Measurements from ENCODE around the gene C5.

Gene C5

DNA sequence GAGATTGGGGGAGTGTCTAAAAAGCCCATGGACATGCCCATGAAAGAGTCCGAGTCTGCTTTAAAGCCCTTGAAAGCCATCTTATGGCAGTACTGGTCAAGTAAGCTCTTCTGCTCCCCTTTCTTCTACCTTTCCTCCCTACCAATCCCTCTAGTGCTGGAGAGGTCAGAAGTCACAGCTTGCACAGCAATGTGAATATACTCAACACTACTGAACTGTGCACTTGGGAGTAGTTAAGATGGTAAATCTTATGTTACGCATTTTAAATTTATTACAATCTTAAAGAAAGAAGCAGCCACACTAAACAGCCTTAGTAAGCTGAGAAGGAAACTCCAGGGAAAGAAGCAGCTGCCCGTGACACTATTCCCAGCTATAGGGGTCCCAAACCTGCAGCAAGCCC, 111.2 kb downstream of the C5 start:
- no peak for DNase-seq

DNA sequence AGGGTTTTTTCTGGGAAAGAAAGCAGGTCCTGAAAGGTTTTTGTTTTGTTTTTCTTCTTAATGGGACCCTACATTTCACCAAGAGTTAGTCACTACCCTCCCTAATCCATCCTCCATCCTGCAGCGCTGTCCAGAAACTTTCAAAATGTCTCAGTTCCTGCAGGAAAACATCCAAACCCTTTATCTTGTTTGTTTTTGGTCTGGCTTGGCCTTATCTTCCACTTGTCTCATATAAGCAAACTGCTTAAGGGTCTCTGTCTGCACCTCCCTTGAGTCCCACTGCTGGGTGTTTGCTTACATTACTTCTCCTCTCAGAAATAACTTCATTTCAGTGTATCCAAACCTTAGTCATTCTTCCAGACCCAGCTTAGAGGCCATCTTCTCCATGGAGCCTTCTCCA, 112.5 kb downstream of the C5 start:
- no peak for DNase-seq

DNA sequence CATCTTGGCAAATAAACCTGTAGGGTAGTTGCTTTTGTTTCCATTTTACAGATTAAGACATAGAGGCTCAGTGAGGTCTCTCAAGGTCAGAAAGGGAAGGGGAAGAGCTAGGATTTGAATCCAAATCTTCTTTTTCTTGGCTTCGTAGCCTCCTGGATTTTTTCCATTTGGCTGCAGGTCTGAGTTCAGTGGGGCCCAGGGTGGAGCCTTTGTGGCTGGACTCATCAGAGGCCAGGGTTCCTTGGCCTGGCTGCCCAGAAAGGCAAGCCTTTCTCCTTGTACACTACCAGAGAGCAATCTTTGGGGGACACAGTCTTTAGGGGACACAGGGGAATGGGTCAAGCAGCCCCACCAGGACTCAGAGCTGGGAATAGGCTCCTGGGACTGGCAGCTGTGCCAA, 112.9 kb downstream of the C5 start:
- no peak for DNase-seq

DNA sequence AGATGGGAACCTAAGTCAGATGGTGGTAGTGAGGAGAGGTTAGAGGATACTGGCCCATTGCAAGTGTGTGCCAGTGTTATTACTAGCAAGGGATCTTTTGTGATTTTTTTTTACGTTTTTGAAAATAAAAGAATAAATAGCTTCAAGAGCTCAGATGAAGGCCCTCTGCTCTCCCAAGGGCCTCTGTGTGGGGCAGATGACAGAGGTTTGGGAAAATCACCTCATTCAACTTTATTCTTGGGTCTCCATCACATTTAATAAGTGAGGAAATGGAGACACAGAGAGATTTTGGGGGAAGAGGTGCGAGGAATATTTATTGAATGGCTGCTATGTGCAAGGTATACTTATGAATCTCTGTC, 113.3 kb downstream of the C5 start:
- DNase-seq, result no peak

DNA sequence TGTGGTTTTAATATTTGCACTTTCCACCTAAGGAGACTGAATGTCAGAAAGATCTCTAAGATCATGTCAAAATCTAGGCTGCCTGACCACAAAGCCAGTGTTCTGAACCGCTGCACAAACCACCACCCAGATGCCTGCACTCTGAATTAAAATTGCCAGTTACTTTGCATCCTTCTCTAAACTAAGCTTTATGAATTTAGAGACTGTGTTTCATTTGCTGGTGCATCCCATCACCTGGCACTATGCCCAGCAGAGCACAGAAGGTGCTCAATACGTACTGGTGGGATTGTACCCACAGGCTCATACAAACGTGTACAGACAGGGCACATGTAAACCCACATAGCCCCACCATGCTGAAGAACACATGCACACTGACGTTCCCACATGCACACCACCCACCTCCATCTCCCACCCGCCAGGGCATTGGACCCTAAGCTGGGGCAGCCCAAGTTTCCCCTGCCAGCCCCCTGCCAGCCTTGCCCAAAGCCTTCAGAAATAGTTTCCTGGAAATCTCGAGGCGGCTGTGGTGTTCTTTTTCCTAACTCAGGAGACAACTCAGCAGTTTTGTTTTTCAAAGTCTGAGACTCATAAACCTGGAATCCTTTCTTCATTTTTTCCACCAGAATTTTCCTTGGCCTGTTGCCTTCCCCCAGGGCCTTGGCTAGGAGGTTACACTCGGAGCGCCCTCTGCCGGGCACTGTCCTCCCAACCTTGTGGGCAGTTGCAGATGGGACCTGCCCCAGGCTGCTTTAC, 113.9 kb downstream of the C5 start:
- DNase-seq, result peak; percentile 88

DNA sequence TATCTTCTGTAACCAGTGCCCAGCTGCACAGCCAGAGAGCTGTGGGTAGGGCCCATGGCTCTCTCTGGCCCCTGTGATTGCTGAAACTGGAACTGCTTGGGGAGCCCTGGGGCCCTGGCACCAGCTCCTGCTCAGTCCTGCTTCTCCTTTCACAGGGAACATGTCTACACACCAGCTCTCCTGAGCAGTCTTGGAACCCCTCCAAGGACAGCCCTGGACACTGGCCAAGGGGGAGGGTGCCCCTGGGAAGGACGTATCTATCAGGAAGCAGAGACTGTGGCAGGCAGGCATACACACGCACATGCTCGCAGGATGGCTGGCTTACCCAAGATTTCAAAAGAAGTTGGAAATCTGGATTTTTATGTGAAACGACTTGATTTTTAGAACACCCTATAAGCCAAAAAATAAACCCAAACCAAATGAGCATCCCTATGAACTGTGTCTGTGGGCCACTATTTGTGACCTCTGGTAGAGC, 114.7 kb downstream of the C5 start:
- DNase-seq, result no peak

DNA sequence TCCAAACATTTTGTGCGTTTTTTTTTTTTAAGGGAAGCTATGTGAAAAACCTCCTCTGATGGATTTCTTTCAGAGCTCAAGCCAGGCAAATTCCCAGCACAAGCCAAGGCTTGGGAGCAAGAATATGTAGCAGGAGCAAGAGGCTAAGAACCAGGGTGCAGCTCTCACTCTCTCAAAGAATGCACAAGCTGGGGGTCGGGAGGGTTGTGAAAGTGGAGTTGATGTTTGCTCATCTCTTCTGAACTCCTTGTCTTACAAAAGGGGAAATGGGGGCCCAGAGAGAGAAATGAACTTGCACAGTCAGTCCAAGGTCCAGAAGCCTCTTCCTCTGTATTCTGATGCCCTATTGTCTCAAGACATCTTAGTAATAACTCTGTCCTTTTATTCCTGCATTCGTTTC, 115.8 kb downstream of the C5 start:
- DNase-seq, result no peak

DNA sequence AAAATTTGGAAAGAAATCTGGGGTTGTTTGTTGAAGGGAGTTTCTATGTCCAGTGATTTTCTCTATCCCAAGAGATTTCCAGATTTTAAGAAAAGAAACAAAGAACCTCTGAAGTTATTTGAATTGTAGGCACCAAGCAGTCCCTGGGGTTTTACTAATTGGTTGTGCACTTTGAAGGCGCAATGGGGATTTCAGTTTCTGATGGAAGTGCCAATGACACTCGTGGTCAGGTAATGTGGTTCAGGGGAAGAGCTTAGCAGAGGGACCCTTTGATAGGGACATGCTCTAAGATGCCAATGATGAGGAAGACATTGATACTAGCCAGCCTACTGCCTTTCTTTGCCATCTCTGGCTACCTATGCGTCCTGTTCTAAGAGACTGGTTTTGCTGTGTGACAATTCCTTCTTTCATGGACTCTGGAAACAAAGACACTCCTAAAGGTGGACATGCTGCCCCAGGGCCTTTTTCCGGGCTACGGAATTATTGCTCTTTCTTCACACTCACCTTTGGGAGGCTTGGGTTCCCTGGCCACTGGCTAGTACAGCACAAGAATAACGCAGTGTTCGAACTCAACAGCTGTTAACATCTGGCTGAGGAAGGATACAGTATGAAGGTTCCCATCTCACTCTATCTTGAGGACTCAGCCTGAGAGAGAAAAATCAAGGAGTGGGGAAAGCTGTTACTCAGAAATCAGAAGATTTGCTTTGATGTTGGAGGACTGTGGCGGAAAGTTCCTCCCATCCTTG, 116.6 kb downstream of the C5 start:
- DNase-seq, result no peak

DNA sequence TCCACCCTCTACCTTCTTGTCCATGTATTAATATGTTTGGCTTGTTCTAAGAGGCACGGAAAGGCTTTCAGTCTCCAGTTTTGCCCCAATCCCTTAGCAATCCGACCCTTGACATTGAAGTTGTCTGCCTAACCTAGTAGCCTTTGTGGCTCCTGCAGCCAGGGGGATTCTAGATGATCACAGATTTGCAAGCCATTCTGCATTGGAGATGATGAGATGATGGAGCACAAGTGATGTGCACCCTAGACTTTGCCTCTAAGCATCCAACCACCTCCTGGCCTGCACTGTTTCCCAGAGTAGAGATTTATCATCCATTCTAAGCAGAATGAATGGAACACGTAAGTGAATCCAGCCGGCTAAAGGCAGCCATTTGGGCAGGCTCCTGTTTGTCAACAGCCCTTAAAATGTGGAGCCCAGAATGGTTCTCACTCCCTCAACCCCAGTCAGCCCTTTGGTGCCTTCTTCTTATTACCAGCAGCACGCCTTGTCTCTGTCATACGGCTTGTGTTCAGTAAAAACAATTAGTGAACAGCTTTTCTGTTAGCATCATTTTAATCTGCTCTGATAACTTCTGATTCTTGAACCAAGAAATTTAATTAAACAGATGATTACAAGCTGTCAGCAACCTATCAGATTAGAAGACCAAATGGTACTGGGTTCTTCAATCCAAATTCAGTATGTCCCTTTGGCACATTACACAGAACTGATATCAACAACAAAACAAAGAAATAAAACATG, 117.8 kb downstream of the C5 start:
- DNase-seq, result no peak

DNA sequence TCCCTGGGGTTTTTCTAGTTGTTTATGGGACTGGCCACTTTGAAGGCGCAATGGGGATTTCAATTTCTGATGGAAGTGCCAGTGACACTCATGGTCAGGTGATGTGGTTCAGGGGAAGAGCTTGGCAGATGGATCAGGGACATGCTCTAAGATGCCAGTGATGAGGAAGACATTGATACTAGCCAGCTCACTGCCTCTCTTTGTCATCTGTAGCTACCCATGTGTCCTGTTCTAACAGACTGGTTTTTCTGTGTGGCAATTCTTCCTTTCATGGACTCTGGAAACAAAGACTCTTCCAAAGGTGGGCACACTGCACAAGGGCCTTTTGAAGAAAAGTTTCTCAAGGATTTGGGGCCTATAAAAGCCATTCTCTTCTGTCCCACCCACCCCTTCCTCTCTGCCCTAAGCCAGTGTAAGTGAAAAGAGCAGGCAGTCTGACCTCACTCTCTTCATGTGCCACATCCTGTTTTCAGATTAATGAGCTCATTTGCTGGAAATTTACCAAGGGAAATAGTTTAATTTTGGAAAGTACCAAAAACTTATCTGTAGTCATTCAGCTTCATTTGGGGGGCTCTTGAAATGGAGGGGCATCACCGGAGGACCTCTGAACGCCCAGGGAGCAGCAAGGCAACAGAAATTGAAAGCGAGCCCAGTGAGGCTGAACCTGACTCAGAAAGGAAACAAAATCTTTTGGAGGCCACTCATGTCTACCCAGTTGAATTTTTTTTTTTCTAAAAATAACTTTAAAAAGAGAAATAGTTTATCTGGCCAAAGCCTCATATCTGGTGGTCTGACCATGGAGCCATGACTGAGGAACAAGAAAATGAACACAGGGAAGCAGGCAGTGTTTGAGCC, 118.6 kb downstream of the C5 start:
- DNase-seq, result peak; percentile 67

DNA sequence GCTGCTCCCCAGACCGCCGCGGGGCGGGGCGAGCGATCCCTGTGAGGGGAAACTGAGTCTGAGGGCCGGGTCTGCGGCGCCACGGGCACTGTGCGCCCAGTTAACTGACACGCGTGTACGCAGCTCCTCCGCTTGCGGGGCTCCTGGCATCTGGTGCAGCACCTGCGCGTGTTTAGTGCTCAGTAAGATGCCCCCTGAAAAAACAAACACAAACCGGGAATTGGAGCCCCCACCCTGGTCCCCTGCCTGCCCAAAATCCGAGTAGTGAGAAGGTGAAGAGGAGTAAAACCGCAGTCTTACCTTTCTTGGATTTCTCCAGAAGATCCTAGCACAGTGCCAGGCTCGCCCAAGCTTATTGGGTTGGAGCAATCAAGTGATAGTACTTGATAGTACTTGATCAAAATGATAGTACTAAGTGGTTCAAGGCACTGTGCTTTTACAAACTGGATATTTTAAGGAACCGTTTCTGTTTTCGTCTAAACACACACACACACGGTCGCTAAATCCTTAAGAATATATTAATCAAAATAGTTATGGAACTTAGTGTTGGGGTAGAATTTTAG, 120.8 kb downstream of the C5 start:
- no peak for DNase-seq

DNA sequence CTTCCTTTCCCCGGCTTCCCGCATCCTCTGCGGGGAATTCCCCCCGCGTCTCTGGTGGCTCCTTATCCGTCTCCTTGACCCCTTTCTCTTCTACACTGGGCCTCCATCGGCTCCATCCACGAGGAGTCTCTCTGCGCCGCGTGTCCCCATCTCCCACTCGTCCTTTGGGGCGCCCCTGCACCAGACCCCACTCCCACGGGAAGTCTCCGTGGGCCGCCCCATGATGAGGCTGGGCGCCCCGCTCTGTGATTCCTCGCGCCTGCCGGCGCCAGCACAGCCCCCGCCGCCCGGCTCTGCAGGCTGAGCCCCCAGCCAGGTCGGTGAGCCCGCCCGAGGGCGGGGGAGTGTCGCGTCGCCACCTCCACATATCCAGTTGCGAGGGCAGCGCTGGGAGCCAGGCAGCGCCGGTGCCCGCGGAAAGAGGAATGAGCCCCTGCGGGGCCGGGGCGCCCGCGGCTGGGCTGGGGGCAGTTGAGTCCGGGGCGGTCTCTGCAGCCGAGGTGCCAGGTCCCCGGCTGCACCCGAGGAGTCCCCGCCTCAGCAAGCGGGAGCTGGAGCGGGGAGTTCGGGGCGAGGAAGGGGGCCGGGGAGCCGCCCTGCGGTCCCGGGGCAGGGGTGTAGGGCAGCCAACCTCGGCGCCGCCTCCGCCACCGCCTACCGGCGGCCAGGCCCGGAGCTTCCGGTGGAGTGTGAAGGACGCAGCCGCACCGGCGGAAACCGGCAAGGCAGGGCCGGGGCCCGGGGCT, 121.4 kb downstream of the C5 start:
- DNase-seq, result peak; percentile 63

DNA sequence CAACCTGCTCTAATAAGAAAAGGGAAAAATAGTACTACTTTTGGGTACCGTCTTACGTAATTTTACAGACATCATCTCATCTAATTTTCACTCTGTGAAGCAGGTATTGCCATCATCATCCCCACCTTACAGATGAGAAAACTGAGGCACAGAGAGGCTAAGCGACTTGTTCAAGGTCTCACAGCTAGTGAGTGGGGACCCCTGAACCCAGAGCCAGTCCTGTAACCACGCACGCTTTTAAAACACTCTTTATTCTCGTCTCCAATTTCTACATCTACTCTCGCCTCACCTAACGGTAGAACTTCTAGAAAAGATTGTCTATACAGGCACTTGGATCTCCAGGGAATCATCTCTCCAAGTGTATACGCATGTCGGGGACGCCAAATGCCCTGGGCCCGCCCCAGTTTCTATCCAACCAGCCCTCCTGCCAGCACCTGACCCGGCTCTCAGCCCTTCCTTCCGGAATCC, 122.0 kb downstream of the C5 start:
- no peak for DNase-seq

DNA sequence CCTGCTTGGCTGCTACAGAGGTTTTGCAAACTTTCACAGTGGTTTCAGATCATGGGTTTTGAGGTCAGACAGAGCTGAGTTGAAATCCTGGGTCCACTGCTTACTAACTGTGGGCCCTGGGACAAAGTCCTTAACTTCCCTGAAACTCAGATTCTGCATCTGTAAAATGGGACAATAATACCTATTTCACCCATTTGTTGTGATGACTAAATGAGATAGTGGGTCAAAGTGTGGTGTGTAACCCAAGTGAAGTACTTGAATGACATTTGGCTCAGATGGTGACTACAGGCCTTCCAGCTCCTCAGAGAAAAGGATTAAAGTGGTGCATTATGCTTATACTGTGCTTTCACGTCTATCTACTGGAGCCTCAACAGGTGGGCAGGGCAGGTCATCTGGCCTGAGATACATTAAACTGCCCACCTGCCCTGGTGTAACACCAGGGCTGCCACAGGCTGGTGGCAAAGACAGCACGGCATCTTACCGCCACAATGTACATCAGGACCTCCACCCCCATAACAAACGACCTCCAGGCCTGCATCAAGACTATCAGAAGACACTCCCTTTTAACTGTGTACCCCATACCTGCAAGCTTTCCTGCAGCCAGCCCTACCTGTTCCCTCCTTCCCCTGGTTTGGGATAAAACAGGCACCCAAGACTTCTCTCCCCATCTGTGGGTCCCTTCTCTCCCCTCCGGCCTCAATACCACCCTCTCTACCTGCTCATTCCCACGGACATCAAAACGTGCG, 122.6 kb downstream of the C5 start:
- no peak for DNase-seq

DNA sequence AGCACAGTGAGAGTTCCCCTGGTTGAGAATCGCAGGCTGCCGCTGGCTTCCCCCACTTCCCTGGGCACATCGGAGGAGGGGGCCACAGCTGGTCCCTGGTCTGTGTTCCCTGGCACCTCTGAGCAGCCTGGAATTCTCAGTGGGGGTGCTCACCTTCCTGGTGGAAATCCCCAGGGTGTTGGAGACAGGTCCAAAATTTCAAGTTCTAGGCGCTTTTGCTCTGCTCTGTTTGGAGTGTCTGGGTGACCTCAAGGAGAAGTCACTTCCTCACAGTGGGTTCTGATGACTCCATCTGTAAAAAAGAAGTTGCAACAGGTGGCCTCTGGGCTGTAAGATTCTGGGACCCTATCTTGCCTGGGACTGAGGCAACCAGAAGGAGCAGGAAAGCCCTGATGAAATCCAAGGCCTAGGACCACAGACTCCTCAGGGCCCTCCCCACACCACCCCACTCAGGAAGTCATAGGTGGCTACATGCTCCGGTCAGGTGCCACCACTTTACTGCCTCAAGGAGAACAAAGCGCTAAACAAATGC, 123.6 kb downstream of the C5 start, which contains the start of gene TRAF1:
TSS of gene TRAF1 (minus strand) at position 400 of the 532 bp plus-strand sequence. CDS start 721 bp downstream, outside the sequence.
- DNase-seq, result no peak

DNA sequence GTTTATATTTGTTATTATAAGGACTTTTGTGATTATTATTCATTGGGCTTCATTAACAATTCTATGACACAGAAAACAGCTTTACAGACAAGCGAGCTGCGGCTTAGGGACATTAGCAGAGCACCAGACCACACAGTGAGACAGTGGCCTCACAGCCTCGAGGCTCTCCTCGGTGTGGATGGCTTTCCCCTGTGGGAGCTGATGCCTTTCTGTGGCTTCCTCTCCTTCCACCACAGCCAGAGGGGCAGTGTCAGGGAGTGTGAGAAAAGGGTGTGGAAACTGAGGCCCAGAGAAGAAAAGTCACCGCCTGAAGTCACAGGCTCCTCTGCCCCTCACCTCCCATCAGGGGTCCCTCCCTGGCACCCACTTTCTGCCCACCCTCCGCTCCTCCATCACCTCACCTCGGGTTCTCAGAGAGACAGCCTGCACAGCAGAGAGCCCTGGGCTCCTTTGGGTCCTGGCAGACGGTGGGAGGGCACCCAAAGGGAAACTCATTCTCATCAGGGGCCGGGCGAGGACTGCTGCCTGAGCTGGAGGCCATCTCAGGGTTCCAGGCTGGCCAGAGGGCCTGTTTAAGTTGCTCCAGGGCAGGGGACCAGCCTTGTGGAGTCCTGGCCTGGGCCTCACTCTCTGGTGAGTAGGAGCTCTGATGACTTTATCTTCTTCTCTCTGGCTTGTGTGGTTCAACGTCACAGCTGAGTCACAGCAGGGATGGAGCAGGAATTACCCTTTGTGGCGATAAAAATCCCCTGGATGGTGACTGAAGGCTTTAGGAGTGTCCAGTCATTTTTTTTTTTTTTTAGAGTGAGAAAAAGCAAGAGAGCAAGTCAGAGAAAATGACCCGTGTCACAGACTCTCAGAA, 124.3 kb downstream of the C5 start:
- peak; percentile 74 for DNase-seq

DNA sequence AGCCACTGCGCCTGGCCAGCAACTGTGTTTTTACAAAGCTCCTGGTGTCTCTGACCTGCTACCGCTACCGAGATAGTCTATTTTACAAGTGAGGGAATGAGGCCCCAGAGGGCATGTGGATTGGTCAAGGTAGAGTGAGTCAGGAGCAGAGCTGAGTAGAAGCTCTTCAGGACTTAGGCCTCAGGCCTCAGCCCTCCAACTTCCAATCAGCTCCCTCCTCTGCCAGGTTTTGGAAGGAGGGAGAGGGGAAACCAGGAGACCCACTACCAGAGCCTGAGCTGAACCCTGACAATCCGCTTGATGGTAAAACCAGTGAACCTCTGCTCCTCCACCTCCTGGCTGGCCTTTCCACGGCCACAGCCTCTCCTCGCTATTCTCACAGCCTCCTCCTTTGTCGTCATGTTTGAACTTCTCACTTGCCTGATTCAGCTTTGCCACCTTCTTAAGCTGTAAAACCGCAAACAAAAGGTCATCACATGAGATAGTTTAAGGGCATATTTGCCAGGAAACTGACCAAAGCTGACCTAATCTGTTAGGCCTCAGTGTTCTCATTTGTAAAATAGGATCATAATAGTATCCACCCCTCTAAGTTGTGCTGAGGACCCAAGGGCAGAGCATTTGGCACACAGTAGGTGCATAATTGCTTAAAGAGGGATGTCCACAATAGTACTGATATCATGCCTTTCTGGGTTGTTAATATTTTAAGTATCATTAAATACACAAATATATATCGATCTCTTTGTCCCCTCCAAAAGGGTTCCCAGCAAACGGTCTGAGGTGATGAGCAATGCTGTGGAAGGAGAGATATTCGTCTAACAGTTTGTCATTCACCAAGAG, 125.2 kb downstream of the C5 start:
- no peak for DNase-seq

DNA sequence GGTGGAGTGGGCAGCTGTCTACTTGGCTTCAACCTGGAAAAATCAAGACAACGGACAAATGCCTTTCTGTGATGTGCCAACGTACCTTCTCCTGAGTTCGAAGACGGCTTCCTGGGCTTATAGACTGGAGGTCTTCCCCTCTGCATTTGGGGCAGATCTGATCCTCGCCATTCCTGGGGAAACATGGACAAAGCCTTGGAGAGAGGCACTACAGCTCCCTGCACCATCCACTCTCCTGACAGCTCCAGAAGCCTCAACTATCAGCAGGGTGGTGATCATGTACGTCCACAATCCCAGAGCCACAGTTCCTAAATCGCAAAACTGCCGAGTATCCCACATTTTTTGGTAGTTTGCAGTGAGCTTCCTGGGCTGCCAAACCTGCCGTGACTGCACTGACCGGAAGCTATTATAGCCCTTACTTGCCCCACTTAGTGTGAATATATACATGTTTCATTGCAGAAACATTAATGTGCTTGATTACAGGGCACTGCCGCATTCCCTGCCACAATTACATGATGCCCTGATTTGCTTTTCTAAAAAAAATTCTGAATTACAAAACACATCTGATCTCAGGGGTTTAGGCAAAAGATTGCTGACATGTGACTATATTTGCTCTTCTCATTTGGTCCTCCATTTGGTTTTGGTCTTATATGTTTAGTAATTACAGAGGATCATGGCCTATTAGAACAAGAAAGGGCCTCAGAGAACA, 126.3 kb downstream of the C5 start:
- DNase-seq, result no peak
